K562 (cell line): ENCODE measurements around the gene MAB21L4.

Experiments used
- ADNP ChIP-seq: fragments of 200-800 bp; sonication (Bioruptor generic); IDR thresholded peaks from 2 replicates; pipeline ENCODE4 v1.6.1; 2016; ENCODE audit warnings: missing genetic modification characterization, missing compliant biosample characterization
- CTCF ChIP-seq, 3 experiments: IDR thresholded peaks in 2 of 3; conservative IDR thresholded peaks in 1 of 3; 2 replicates each; pipeline ENCODE4 v1.5.1; 2011 to 2012; ENCODE audit warnings: low read length in 3 of 3, mild to moderate bottlenecking in 3 of 3, control low read depth in 2 of 3, improper control_type of control experiment in 1 of 3, inconsistent platforms in 1 of 3, low read depth in 1 of 3, mixed read lengths in 1 of 3, moderate library complexity in 1 of 3; ENCODE audit not compliant: insufficient read depth in 2 of 3
- ESRRA ChIP-seq: fragments of 450-650 bp; IDR thresholded peaks from 2 replicates; pipeline ENCODE4 v1.6.1; 2014; ENCODE audit warnings: low read depth, mild to moderate bottlenecking, moderate library complexity, borderline replicate concordance
- JUN ChIP-seq, 2 experiments: sonication (generic) in 1 of 2; formaldehyde crosslinking in 1 of 2; IDR thresholded peaks; 2 replicates each; pipeline versions ENCODE4 v1.6.1 to v1.8.0; 2012 to 2022; ENCODE audit warnings: borderline replicate concordance in 2 of 2, mild to moderate bottlenecking in 2 of 2, improper control_type of control experiment in 1 of 2, low read depth in 1 of 2, low read length in 1 of 2, missing genetic modification reagents in 1 of 2
- NR2C2 ChIP-seq, 2 experiments: fragments of 200-800 bp in 1 of 2; sonication (Bioruptor generic) in 1 of 2; sonication (generic) in 1 of 2; formaldehyde crosslinking in 1 of 2; IDR thresholded peaks; 2 replicates each; pipeline versions ENCODE4 v1.6.1 to v1.8.0; 2016 to 2022; ENCODE audit warnings: mild to moderate bottlenecking in 1 of 2, missing compliant biosample characterization in 1 of 2, missing genetic modification characterization in 1 of 2, missing genetic modification reagents in 1 of 2
- POLR2A ChIP-seq: fragments of 450-650 bp; conservative IDR thresholded peaks from 2 replicates; pipeline ENCODE4 v1.6.1; 2016
- USF2 ChIP-seq: sonication (generic); formaldehyde crosslinking; IDR thresholded peaks from 2 replicates; pipeline ENCODE4 v1.5.0; 2020; ENCODE audit warnings: missing genetic modification reagents
- ZNF318 ChIP-seq, 2 experiments: fragments of 450-650 bp; IDR thresholded peaks; 2 replicates each; pipeline ENCODE4 v1.6.1; 2016; ENCODE audit warnings: mild to moderate bottlenecking in 2 of 2, borderline replicate concordance in 1 of 2, low read depth in 1 of 2, moderate library complexity in 1 of 2

- TF ChIP-seq ESRRA (no peak), JUN (IDR thresholded peaks at IDR 0.05; ENCODE audit: borderline replicate concordance, low read depth, low read length) (no peak), JUN (CRISPR knock-in tag; IDR thresholded peaks at IDR 0.05; ENCODE audit: borderline replicate concordance) (no peak), ZNF318 (IDR thresholded peaks at IDR 0.05; ENCODE audit: borderline replicate concordance in 1 of 2, low read depth in 1 of 2) (no peak), USF2 (no peak), POLR2A (no peak), NR2C2 (CRISPR knock-in tag; IDR thresholded peaks at IDR 0.05) (no peak), NR2C2 (tag; IDR thresholded peaks at IDR 0.05) (no peak), CTCF (IDR thresholded peaks at IDR 0.05 in 2 of 3, conservative IDR thresholded peaks at IDR 0.05 in 1 of 3; ENCODE audit: insufficient read depth in 2 of 3, low read depth in 1 of 3, low read length in 3 of 3) (no peak), ADNP (tag) (no peak)
These were observed 26.5 kb upstream of the MAB21L4 start for GRCh38 chr2:240922245-240922981.
